ENCODE results near the gene WHAMM. TPM values are rescaled to one million over a fixed set of nuclear protein-coding genes. Genes with fewer than 3 reads are reported as not detected.

WHAMM gene
- total RNA-seq, 2 experiments from 2014 or later = 8.6 to 13.6 TPM

- Histone ChIP-seq H3K9me3 (ENCODE audit: low read length) (no peaks in the 10 kb centered on the region), H3K4me3 (ENCODE audit: low read depth, low read length, poor library complexity, severe bottlenecking) (no peak overlapping the region), H3K27ac (ENCODE audit: low read depth, low read length, poor library complexity, severe bottlenecking) (no peak overlapping the region), H2AFZ (ENCODE audit: low read length) (no peak overlapping the region), H3K79me2 (ENCODE audit: insufficient read depth, low read depth, low read length) (no peaks in the 10 kb centered on the region), H3K36me3 (ENCODE audit: insufficient read depth, low read length) (no peaks in the 10 kb centered on the region), H3K9me2 (ENCODE audit: insufficient read depth, low read length) (no peaks in the 10 kb centered on the region), H3K4me2 (ENCODE audit: low read length) (no peak overlapping the region), H3K4me1 (ENCODE audit: insufficient read depth, low read length, poor library complexity, severe bottlenecking) (peaks cover 7% of the 10 kb centered on the region), H4K20me1 (ENCODE audit: insufficient read depth, low read length) (no peaks in the 10 kb centered on the region)
- no peak for DNase-seq (ENCODE audit: low spot score)
- no TSS peak for BruUV-seq (replicated peaks)
- POLR2A ChIA-PET = interaction anchor here (0.7 to 0.8 kb wide), 2 partner anchors 9 to 41 kb away, joined by 4 to 5 read pairs; no protein-coding TSS in a partner anchor
- CTCF ChIA-PET (ENCODE audit: unreplicated experiment) = interaction anchor here (0.5 to 1.7 kb wide), 2 partner anchors 46 to 355 kb away, joined by 3 to 5 read pairs; no protein-coding TSS in a partner anchor
- intact Hi-C loops (cut with micrococcal nuclease; ENCODE audit: unreplicated experiment) = no loop called here
- TF ChIP-seq EZH2phosphoT487 (IDR thresholded peaks at IDR 0.05; ENCODE audit: borderline replicate concordance, low read depth, low read length) = no peak
- no peak for TF ChIP-seq CTCF (conservative IDR thresholded peaks at IDR 0.05; ENCODE audit: low read length)
Observed at GRCh38 chr15:82798104-82798503, 11.3 kb upstream of the WHAMM start.

GRCh38 chr15:82798531-82799166 is 10.8 kb upstream of the WHAMM start:
- ChIA-PET POLR2A (interaction anchor here (0.7 to 0.8 kb wide), 2 partner anchors 9 to 42 kb away, joined by 4 to 5 read pairs; no protein-coding TSS in a partner anchor), CTCF (ENCODE audit: unreplicated experiment) (interaction anchor here (0.5 kb wide), 1 partner anchor 354 kb away, joined by 3 read pairs; no protein-coding TSS in a partner anchor)
- no peak overlapping the region for H2AFZ ChIP-seq (ENCODE audit: low read length)

More at GRCh38 chr15:82798531-82799166, 10.8 kb upstream of the WHAMM start:
- intact Hi-C loops (cut with micrococcal nuclease; ENCODE audit: unreplicated experiment) = no loop called here
- H3K79me2 ChIP-seq (ENCODE audit: insufficient read depth, low read depth, low read length) = no peaks in the 10 kb centered on the region
- H3K9me2 ChIP-seq (ENCODE audit: insufficient read depth, low read length) = no peaks in the 10 kb centered on the region
- no peaks in the 10 kb centered on the region for H3K36me3 ChIP-seq (ENCODE audit: insufficient read depth, low read length)
- TF ChIP-seq EZH2phosphoT487 (IDR thresholded peaks at IDR 0.05; ENCODE audit: borderline replicate concordance, low read depth, low read length) (no peak), CTCF (conservative IDR thresholded peaks at IDR 0.05; ENCODE audit: low read length) (no peak)
- H3K9me3 ChIP-seq (ENCODE audit: low read length) = no peaks in the 10 kb centered on the region
- no peak for DNase-seq (ENCODE audit: low spot score)
- H3K27ac ChIP-seq (ENCODE audit: low read depth, low read length, poor library complexity, severe bottlenecking) = no peak overlapping the region
- no peak overlapping the region for H3K4me2 ChIP-seq (ENCODE audit: low read length)
- no peak overlapping the region for H3K4me3 ChIP-seq (ENCODE audit: low read depth, low read length, poor library complexity, severe bottlenecking)
- no TSS peak for BruUV-seq (replicated peaks)
- no peaks in the 10 kb centered on the region for H4K20me1 ChIP-seq (ENCODE audit: insufficient read depth, low read length)
- peaks cover 7% of the 10 kb centered on the region for H3K4me1 ChIP-seq (ENCODE audit: insufficient read depth, low read length, poor library complexity, severe bottlenecking)
